ENCODE measurements around the gene TBC1D8.

The TBC1D8 gene

GRCh38 chr2:101114815-101115214 lies 36.4 kb downstream of the TBC1D8 start:
- no peak overlapping the region for H3K4me3 ChIP-seq
- no peak overlapping the region for H3K9ac ChIP-seq (ENCODE audit: insufficient read length)
- TF ChIP-seq EZH2 (IDR thresholded peaks at IDR 0.05) (no peak), POLR2AphosphoS5 (IDR thresholded peaks at IDR 0.05; ENCODE audit: borderline replicate concordance, low read depth, low read length) (no peak), FOXP2 (optimal IDR thresholded peaks at IDR 0.05; ENCODE audit: control extremely low read depth, extremely low read length, insufficient read depth) (no peak)
- no peaks in the 10 kb centered on the region for H3K9me3 ChIP-seq (ENCODE audit: low read depth, low read length)
- peak overlapping the region; percentile 94 for H3K27ac ChIP-seq
- H3K36me3 ChIP-seq (ENCODE audit: insufficient read depth, low read length) = no peaks in the 10 kb centered on the region
- no peak for DNase-seq (ENCODE audit: low read depth, low spot score)

GRCh38 chr2:101114268-101114783 lies 36.9 kb downstream of the TBC1D8 start:
- peak overlapping the region; percentile 2 for H3K9ac ChIP-seq (ENCODE audit: insufficient read length)
- no peak for TF ChIP-seq FOXP2 (optimal IDR thresholded peaks at IDR 0.05; ENCODE audit: control extremely low read depth, extremely low read length, insufficient read depth)
- no peak for TF ChIP-seq EZH2 (IDR thresholded peaks at IDR 0.05)
- H3K27ac ChIP-seq = peak overlapping the region; percentile 94
- no peaks in the 10 kb centered on the region for H3K36me3 ChIP-seq (ENCODE audit: insufficient read depth, low read length)
- H3K4me3 ChIP-seq = peak overlapping the region; percentile 75
- DNase-seq (ENCODE audit: low read depth, low spot score) = no peak
- no peaks in the 10 kb centered on the region for H3K9me3 ChIP-seq (ENCODE audit: low read depth, low read length)

- DNase-seq (ENCODE audit: low read depth, low spot score) = peak; percentile 88
- peak overlapping the region; percentile 94 for H3K27ac ChIP-seq
- no peaks in the 10 kb centered on the region for H3K9me3 ChIP-seq (ENCODE audit: low read depth, low read length)
- H3K36me3 ChIP-seq (ENCODE audit: insufficient read depth, low read length) = no peaks in the 10 kb centered on the region
- peak; percentile 43; the same call in 1 of the 2 replicates for TF ChIP-seq POLR2AphosphoS5 (IDR thresholded peaks at IDR 0.05; ENCODE audit: borderline replicate concordance, low read depth, low read length)
- no peak for TF ChIP-seq EZH2 (IDR thresholded peaks at IDR 0.05)
- peak; percentile 73 for TF ChIP-seq FOXP2 (optimal IDR thresholded peaks at IDR 0.05; ENCODE audit: control extremely low read depth, extremely low read length, insufficient read depth)
- peak overlapping the region; percentile 75 for H3K4me3 ChIP-seq
- H3K9ac ChIP-seq (ENCODE audit: insufficient read length) = peak overlapping the region; percentile 39
Measured at GRCh38 chr2:101113441-101114267, 37.5 kb downstream of the TBC1D8 start.

GRCh38 chr2:101112772-101113157 lies 38.4 kb downstream of the TBC1D8 start:
- peak overlapping the region; percentile 75 for H3K4me3 ChIP-seq
- TF ChIP-seq POLR2AphosphoS5 (IDR thresholded peaks at IDR 0.05; ENCODE audit: borderline replicate concordance, low read depth, low read length) = no peak
- TF ChIP-seq EZH2 (IDR thresholded peaks at IDR 0.05) = no peak
- TF ChIP-seq FOXP2 (optimal IDR thresholded peaks at IDR 0.05; ENCODE audit: control extremely low read depth, extremely low read length, insufficient read depth) = no peak
- peak overlapping the region; percentile 39 for H3K9ac ChIP-seq (ENCODE audit: insufficient read length)
- DNase-seq (ENCODE audit: low read depth, low spot score) = no peak
- H3K27ac ChIP-seq = peak overlapping the region; percentile 94
- H3K36me3 ChIP-seq (ENCODE audit: insufficient read depth, low read length) = no peaks in the 10 kb centered on the region
- no peaks in the 10 kb centered on the region for H3K9me3 ChIP-seq (ENCODE audit: low read depth, low read length)

GRCh38 chr2:101111917-101112771 lies 39.0 kb downstream of the TBC1D8 start:
- Histone ChIP-seq H3K36me3 (ENCODE audit: insufficient read depth, low read length) (no peaks in the 10 kb centered on the region), H3K4me3 (no peak overlapping the region), H3K9ac (ENCODE audit: insufficient read length) (no peak overlapping the region), H3K9me3 (ENCODE audit: low read depth, low read length) (no peaks in the 10 kb centered on the region), H3K27ac (no peak overlapping the region)
- DNase-seq (ENCODE audit: low read depth, low spot score) = no peak
- no peak for TF ChIP-seq FOXP2 (optimal IDR thresholded peaks at IDR 0.05; ENCODE audit: control extremely low read depth, extremely low read length, insufficient read depth)
- TF ChIP-seq POLR2AphosphoS5 (IDR thresholded peaks at IDR 0.05; ENCODE audit: borderline replicate concordance, low read depth, low read length) = no peak
- TF ChIP-seq EZH2 (IDR thresholded peaks at IDR 0.05) = no peak

GRCh38 chr2:101111262-101111838 lies 39.8 kb downstream of the TBC1D8 start:
- no peak overlapping the region for H3K9ac ChIP-seq (ENCODE audit: insufficient read length)
- no peaks in the 10 kb centered on the region for H3K9me3 ChIP-seq (ENCODE audit: low read depth, low read length)
- H3K27ac ChIP-seq = no peak overlapping the region
- TF ChIP-seq POLR2AphosphoS5 (IDR thresholded peaks at IDR 0.05; ENCODE audit: borderline replicate concordance, low read depth, low read length) (no peak), FOXP2 (optimal IDR thresholded peaks at IDR 0.05; ENCODE audit: control extremely low read depth, extremely low read length, insufficient read depth) (no peak), EZH2 (IDR thresholded peaks at IDR 0.05) (no peak)
- no peak for DNase-seq (ENCODE audit: low read depth, low spot score)
- no peak overlapping the region for H3K4me3 ChIP-seq
- no peaks in the 10 kb centered on the region for H3K36me3 ChIP-seq (ENCODE audit: insufficient read depth, low read length)

GRCh38 chr2:101109451-101110118 lies 41.6 kb downstream of the TBC1D8 start:
- no peak for DNase-seq (ENCODE audit: low read depth, low spot score)

More at GRCh38 chr2:101109451-101110118, 41.6 kb downstream of the TBC1D8 start:
- no peak for TF ChIP-seq POLR2AphosphoS5 (IDR thresholded peaks at IDR 0.05; ENCODE audit: borderline replicate concordance, low read depth, low read length)
- no peak for TF ChIP-seq EZH2 (IDR thresholded peaks at IDR 0.05)
- TF ChIP-seq FOXP2 (optimal IDR thresholded peaks at IDR 0.05; ENCODE audit: control extremely low read depth, extremely low read length, insufficient read depth) = no peak
- Histone ChIP-seq H3K9ac (ENCODE audit: insufficient read length) (no peak overlapping the region), H3K36me3 (ENCODE audit: insufficient read depth, low read length) (no peaks in the 10 kb centered on the region), H3K27ac (no peak overlapping the region), H3K4me3 (no peak overlapping the region), H3K9me3 (ENCODE audit: low read depth, low read length) (no peaks in the 10 kb centered on the region)
